GM15510 (cell line): Measurements from ENCODE around the gene ADGRV1.

Experiments
- POLR2A ChIP-seq: IDR thresholded peaks from 3 replicates; pipeline ENCODE4 v1.6.1; 2011; ENCODE audit warnings: borderline replicate concordance; ENCODE audit not compliant: insufficient read length; ENCODE audit errors: extremely low read depth

ADGRV1 gene

DNA sequence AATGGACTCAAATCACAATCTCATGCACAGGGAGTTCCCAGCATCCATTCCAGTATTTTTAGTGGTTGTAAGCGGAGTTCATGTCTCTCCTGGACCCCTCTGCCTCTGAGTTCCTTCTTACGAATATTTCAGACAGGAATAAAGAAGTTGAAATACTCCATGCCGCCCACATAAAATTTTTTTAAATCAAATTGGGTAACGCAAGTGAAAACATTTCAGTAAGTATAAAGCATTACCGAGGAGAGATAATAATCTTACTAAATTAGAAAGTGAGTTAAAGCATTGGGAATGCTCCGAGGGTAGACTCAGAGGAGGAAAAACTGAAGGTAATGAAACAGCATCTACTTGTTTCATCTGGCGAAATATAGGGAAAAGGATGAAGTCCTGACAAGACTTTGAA is 506.9 kb downstream of the ADGRV1 start:
- TF ChIP-seq POLR2A = no peak

DNA sequence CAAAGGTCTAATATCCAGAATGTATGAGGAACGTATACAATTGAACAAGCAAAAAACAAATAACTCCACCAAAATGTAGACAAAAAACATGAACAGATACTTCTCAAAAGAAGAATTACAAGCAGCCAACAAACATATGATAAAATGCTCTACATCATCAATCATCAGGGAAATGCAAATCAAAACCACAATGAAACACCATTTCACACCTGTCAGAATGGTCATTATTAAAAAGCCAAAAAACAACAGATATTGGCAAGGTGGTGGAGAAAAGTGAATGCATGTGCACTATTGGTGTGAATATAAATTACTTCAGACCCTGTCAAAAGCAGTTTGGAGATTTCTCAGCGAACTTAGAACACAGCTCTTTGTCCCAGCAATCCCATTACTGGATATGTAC is 510.8 kb downstream of the ADGRV1 start:
- TF ChIP-seq POLR2A = no peak

DNA sequence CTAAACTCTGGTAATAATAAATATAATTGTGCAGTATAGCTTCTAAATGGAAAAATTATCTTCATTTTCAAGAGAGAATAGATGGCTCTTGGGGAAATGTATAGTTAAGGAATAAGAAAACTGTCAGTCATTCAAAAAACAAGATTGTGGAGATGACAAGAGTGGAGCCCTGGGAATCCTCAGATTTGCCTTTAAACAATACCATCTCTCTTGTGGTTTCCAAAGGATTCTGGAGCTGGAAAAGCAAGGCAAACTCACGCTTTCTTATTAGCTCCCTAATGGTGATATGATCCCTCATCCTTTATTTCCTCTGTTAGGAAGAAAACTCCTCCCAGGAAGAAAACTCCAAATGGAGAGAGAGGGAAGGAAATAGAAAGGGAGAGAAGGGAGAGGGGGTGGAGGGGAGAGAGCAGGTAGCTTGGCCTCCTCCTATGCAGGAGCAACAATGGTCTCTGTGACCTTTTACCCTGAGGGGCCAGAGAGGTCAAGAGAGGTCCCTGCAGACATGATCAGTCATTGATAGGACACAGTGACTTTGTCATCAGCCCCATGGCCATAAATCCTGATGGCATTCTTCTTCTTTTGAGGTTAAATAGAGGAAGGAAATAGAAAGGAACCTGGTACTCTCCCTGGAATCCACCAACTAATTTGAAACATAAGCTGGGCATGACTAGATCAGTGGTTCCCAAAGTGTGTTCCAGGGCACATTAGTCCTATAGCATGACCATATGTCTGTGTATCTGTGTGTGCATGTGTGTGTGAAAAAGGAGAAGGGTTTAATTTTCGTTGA is 512.4 kb downstream of the ADGRV1 start:
- TF ChIP-seq POLR2A = no peak

- no peak for TF ChIP-seq POLR2A
These were observed 514.3 kb downstream of the ADGRV1 start for GRCh38 chr5:91072881-91073280.

GRCh38 chr5:91074615-91075014 is 516.0 kb downstream of the ADGRV1 start:
- TF ChIP-seq POLR2A = no peak

- no peak for TF ChIP-seq POLR2A
These were observed 517.5 kb downstream of the ADGRV1 start for GRCh38 chr5:91076138-91076537.

- no peak for TF ChIP-seq POLR2A
These were observed 519.0 kb downstream of the ADGRV1 start for GRCh38 chr5:91077623-91078022.

DNA sequence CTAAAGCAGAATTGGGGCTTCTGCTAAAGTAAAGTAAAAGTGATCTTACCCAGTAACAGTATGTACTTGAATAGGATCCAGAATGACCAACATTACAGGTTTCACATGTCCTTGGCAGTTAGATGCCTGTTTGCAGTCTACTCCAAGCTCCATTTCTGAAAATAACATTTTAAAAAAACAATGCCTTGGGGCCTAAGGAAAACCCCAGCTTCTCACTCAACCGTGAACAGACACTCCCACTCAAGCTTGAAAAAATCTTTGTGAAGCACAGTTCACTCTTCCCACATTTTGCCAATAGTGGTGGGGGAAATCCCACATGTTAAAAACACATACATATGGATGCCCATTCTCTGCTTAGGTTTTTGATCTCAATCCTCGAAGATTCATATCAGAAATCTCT is 520.4 kb downstream of the ADGRV1 start:
- TF ChIP-seq POLR2A = no peak

GRCh38 chr5:91089758-91090157 is 531.2 kb downstream of the ADGRV1 start:
- TF ChIP-seq POLR2A = no peak

DNA sequence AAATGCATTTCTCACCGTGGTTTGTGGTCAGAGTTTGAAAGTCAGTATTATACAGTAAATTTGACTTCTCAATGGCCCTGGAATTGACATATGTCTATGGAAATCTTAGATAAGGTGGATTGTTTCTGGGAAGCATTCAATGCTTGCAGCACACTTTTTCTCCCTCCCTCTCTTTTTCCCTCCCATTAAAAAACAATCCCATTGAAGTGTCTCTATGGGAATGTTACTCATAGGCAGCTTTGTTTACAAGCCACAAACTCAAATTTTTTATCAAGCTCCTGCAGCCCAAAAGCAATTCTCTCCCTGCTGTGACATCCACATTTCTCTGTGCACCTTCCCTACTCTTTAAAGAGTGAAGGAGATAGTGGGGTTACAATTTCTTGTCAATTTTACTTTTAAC is 532.4 kb downstream of the ADGRV1 start:
- TF ChIP-seq POLR2A = no peak

DNA sequence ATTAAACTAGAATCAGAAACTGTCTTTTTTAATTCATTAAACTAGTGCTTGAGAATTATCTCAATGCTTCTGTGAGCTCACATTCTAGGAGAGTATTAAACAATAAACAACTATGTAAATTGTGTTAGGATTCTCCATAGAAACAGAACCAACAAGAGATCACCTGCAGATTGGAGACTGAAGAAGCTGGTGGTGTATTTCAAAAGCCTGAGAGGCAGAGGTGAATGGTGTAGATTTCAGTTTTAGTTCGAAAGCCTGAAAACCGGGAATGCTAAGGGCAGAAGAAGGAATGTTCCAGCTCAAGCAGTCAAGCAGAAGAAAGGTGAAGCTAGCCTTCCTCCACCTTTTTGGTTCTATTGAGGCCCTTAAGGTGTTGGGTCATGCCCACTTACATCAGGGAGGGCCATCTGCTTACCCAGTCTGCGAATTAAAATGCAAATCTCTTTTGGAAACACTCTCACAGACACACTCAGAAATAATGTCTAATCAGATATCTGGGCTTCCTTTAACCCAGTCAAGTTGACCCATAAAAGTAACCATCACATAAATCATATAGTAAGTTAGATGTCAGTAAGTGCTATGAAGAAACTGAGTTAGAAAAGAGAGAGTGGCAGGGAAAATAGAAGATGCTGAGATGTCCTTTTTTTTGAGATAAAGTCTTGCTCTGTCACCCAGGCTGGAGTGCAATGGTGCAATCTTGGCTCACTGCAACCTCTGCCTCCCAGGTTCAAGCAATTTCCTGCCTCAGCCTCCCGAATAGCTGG is 533.1 kb downstream of the ADGRV1 start:
- no peak for TF ChIP-seq POLR2A

GRCh38 chr5:91092859-91093783 is 534.5 kb downstream of the ADGRV1 start:
- TF ChIP-seq POLR2A = no peak

GRCh38 chr5:91095313-91095712 is 536.7 kb downstream of the ADGRV1 start:
- no peak for TF ChIP-seq POLR2A

DNA sequence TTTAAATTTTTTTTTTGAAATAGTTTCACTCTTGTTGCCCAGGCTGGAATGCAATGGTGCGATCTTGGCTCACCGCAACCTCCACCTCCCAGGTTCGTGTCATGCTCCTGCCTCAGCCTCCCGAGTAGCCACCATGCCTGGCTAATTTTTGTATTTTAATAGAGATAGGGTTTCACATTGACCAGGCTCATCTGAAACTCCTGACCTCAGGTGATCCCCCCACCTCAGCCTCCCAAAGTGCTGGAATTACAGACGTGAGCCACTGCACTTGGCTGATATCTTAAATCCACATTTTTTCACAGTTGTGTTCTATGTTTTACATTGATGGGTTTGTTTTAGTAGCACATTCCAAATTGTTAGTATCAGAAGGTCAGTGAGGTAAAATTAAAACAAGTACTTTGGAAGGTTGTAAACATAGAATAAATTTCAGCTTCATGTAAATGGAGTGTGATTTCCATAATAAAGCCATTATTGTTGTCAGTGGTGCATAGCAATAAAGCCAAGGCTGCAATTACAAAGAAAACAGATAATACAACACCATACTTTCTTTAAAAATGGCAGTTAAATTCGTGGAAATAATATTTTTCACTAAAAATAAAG is 537.3 kb downstream of the ADGRV1 start:
- TF ChIP-seq POLR2A = no peak
